Activated CD8-positive, alpha-beta T cell treated with anti-CD3 and anti-CD28 coated beads for 36 hours (primary cell): ENCODE results near the gene NKX2-2. TPM values are rescaled to one million over a fixed set of nuclear protein-coding genes. Genes with fewer than 3 reads are reported as not detected.

ENCODE experiments used
- ATAC-seq: fragments of 200-7000 bp; cut with Tn5 transposase; one replicate; pipeline ENCODE4 v1.10.0; 2021; ENCODE audit warnings: mild to moderate bottlenecking, moderate library complexity
- CTCF ChIA-PET: fragments of 350-600 bp; sonication (Branson Sonifier 250); formaldehyde crosslinking; loops from one replicate; lab custom pipeline; 2021; ENCODE audit warnings: antibody characterized with exemption; lab: Charles Lee
- POLR2A ChIA-PET: fragments of 350-600 bp; sonication (Branson Sonifier 250); formaldehyde crosslinking; loops from one replicate; lab custom pipeline; 2021; ENCODE audit warnings: antibody characterized with exemption; lab: Charles Lee
- DNase-seq: peaks from one replicate; pipeline ENCODE4 v3.0.0-alpha.2; 2020
- H3K27ac Mint-ChIP-seq: one replicate; pipeline ENCODE4 v1.8.0; 2021; ENCODE audit warnings: mild to moderate bottlenecking, mixed read lengths
- H3K27me3 Mint-ChIP-seq: one replicate; pipeline ENCODE4 v1.8.0; 2021; ENCODE audit warnings: mixed read lengths
- H3K36me3 Mint-ChIP-seq: one replicate; pipeline ENCODE4 v1.8.0; 2021; ENCODE audit warnings: low read depth, mixed read lengths
- H3K4me1 Mint-ChIP-seq: one replicate; pipeline ENCODE4 v1.8.0; 2021; ENCODE audit warnings: low read depth, mixed read lengths
- H3K4me3 Mint-ChIP-seq: one replicate; pipeline ENCODE4 v1.8.0; 2021; ENCODE audit warnings: mild to moderate bottlenecking, moderate library complexity, mixed read lengths
- H3K9me3 Mint-ChIP-seq: one replicate; pipeline ENCODE4 v1.8.0; 2021; ENCODE audit warnings: mixed read lengths
- CTCF ChIP-seq: fragments of 200-600 bp; IDR thresholded peaks from one replicate; pipeline ENCODE4 v1.8.0; 2022; ENCODE audit warnings: antibody characterized with exemption, mild to moderate bottlenecking
- intact Hi-C: fragments of 100-400 bp; cut with micrococcal nuclease; formaldehyde crosslinking; loops from one replicate; pipeline ENCODE4 v1.10.0; 2022
- total RNA-seq, 2 experiments: library from RNA; stranded (reverse); gene quantifications; one replicate each; pipeline ENCODE4 v1.2.3, GENCODE V29; 2021

Gene NKX2-2
- total RNA-seq, 2 experiments from 2014 or later = not detected

GRCh38 chr20:21519136-21519584, 5.3 kb upstream of the NKX2-2 start:
- H3K4me3 Mint-ChIP-seq = no peak overlapping the region
- ChIA-PET CTCF (interaction anchor here (5.0 to 5.7 kb wide), 2 partner anchors 12 to 284 kb away, joined by 26 to 42 read pairs; no protein-coding TSS in a partner anchor), POLR2A (interaction anchor here (0.6 kb wide), 1 partner anchor 782 kb away, joined by 3 read pairs; no protein-coding TSS in a partner anchor)
- intact Hi-C loops = loop anchor here (5.0 to 10.0 kb wide), 3 partner anchors 183 to 1066 kb away; partner anchors contain the start of genes FOXA2 and LINC00237
- H3K27me3 Mint-ChIP-seq = peaks cover 79% of the 10 kb centered on the region
- DNase-seq (no peak), ATAC-seq (no peak)
- no peak overlapping the region for H3K27ac Mint-ChIP-seq
- H3K36me3 Mint-ChIP-seq = no peaks in the 10 kb centered on the region
- TF ChIP-seq CTCF = no peak
- H3K4me1 Mint-ChIP-seq = peaks cover 24% of the 10 kb centered on the region
- no peaks in the 10 kb centered on the region for H3K9me3 Mint-ChIP-seq

- H3K27ac Mint-ChIP-seq = no peak overlapping the region
- ChIA-PET POLR2A (interaction anchor here (1.1 kb wide), 1 partner anchor 39 kb away, joined by 3 read pairs; no protein-coding TSS in a partner anchor), CTCF (interaction anchor here (1.3 to 5.7 kb wide), 5 partner anchors 11 to 283 kb away, joined by 6 to 42 read pairs (median 7); no protein-coding TSS in a partner anchor)
- no peaks in the 10 kb centered on the region for H3K9me3 Mint-ChIP-seq
- no peak overlapping the region for H3K4me3 Mint-ChIP-seq
- peaks cover 26% of the 10 kb centered on the region for H3K4me1 Mint-ChIP-seq
- intact Hi-C loops = loop anchor here (5.0 to 10.0 kb wide), 3 partner anchors 184 to 1066 kb away; partner anchors contain the start of genes FOXA2 and LINC00237
- ATAC-seq (no peak), DNase-seq (no peak)
- no peaks in the 10 kb centered on the region for H3K36me3 Mint-ChIP-seq
- H3K27me3 Mint-ChIP-seq = peaks cover 74% of the 10 kb centered on the region
- TF ChIP-seq CTCF = no peak
Measured at GRCh38 chr20:21518292-21518991, 4.6 kb upstream of the NKX2-2 start.

- DNase-seq = no peak
- Mint-ChIP-seq H3K4me1 (peaks cover 23% of the 10 kb centered on the region), H3K36me3 (no peaks in the 10 kb centered on the region), H3K27me3 (peaks cover 70% of the 10 kb centered on the region), H3K4me3 (no peak overlapping the region), H3K9me3 (no peaks in the 10 kb centered on the region), H3K27ac (no peak overlapping the region)
- no peak for TF ChIP-seq CTCF
- intact Hi-C loops = loop anchor here (5.0 to 10.0 kb wide), 3 partner anchors 185 to 1067 kb away; partner anchors contain the start of genes FOXA2 and LINC00237
- ChIA-PET POLR2A (interaction anchor here (1.1 kb wide), 1 partner anchor 39 kb away, joined by 3 read pairs; no protein-coding TSS in a partner anchor), CTCF (interaction anchor here (1.3 to 5.7 kb wide), 5 partner anchors 11 to 282 kb away, joined by 6 to 42 read pairs (median 7); no protein-coding TSS in a partner anchor)
- ATAC-seq = no peak
Measured at GRCh38 chr20:21517566-21518277, 3.9 kb upstream of the NKX2-2 start.

GRCh38 chr20:21516861-21517565, 3.1 kb upstream of the NKX2-2 start:
- intact Hi-C loops = loop anchor here (5.0 to 10.0 kb wide), 3 partner anchors 185 to 1068 kb away; partner anchors contain the start of genes FOXA2 and LINC00237
- ATAC-seq = no peak

More at GRCh38 chr20:21516861-21517565, 3.1 kb upstream of the NKX2-2 start:
- TF ChIP-seq CTCF = no peak
- peaks cover 29% of the 10 kb centered on the region for H3K4me1 Mint-ChIP-seq
- no peaks in the 10 kb centered on the region for H3K9me3 Mint-ChIP-seq
- CTCF ChIA-PET = interaction anchor here (1.3 to 5.7 kb wide), 4 partner anchors 10 to 281 kb away, joined by 6 to 42 read pairs (median 16); no protein-coding TSS in a partner anchor
- no peak for DNase-seq
- H3K27ac Mint-ChIP-seq = no peak overlapping the region
- no peak overlapping the region for H3K4me3 Mint-ChIP-seq
- POLR2A ChIA-PET = interaction anchor here (1.1 kb wide), 1 partner anchor 40 kb away, joined by 3 read pairs; no protein-coding TSS in a partner anchor
- H3K36me3 Mint-ChIP-seq = no peaks in the 10 kb centered on the region
- H3K27me3 Mint-ChIP-seq = peaks cover 75% of the 10 kb centered on the region
